OCI-LY1 (cell line): ENCODE measurements around the gene PIH1D1.

Source experiments
- H2AFZ ChIP-seq: fragments of 200-600 bp; sonication (generic), shearing (Covaris generic); 2 replicates; pipeline ENCODE4 v1.6.0; 2014; ENCODE audit warnings: antibody characterized with exemption, mild to moderate bottlenecking, low read length
- H3F3A ChIP-seq: fragments of 200-600 bp; sonication (generic), shearing (Covaris generic); 2 replicates; pipeline ENCODE4 v1.6.0; 2014; ENCODE audit warnings: mild to moderate bottlenecking, antibody characterized with exemption, low read length, moderate library complexity; ENCODE audit not compliant: insufficient read depth
- H3K27ac ChIP-seq: fragments of 200-600 bp; sonication (generic); 2 replicates; pipeline ENCODE4 v1.5.1; 2014; ENCODE audit warnings: low read length, mixed run types, mild to moderate bottlenecking, low read depth; ENCODE audit not compliant: poor library complexity, severe bottlenecking
- H3K27me3 ChIP-seq: fragments of 200-600 bp; sonication (generic); 2 replicates; pipeline ENCODE4 v1.6.0; 2014; ENCODE audit warnings: antibody characterized with exemption, mild to moderate bottlenecking, low read length, moderate library complexity; ENCODE audit not compliant: insufficient read depth
- H3K36me3 ChIP-seq: fragments of 200-600 bp; sonication (generic); 2 replicates; pipeline ENCODE4 v1.6.1; 2014; ENCODE audit warnings: mild to moderate bottlenecking, antibody characterized with exemption, low read length, moderate library complexity, mixed read lengths; ENCODE audit not compliant: insufficient read depth
- H3K4me1 ChIP-seq: fragments of 200-600 bp; sonication (generic); 2 replicates; pipeline ENCODE4 v1.5.1; 2014; ENCODE audit warnings: mild to moderate bottlenecking, low read length, moderate library complexity; ENCODE audit not compliant: insufficient read depth, severe bottlenecking
- H3K4me2 ChIP-seq: fragments of 200-600 bp; sonication (generic), shearing (Covaris generic); 2 replicates; pipeline ENCODE4 v1.6.1; 2014; ENCODE audit warnings: low read length
- H3K4me3 ChIP-seq: fragments of 200-600 bp; sonication (generic); 2 replicates; pipeline ENCODE4 v1.5.1; 2014; ENCODE audit warnings: low read length, low read depth, mild to moderate bottlenecking, mixed read lengths; ENCODE audit not compliant: poor library complexity, severe bottlenecking
- H3K79me2 ChIP-seq: fragments of 200-600 bp; shearing (Covaris generic); 2 replicates; pipeline ENCODE4 v1.6.1; 2016; ENCODE audit warnings: mixed run types, low read length, mixed read lengths; ENCODE audit not compliant: insufficient read depth
- H3K9ac ChIP-seq: fragments of 200-600 bp; sonication (generic), shearing (Covaris generic); 2 replicates; pipeline ENCODE4 v1.6.1; 2014; ENCODE audit warnings: mild to moderate bottlenecking, low read length, mixed read lengths
- H3K9me2 ChIP-seq: fragments of 200-600 bp; sonication (generic), shearing (Covaris generic); 2 replicates; pipeline ENCODE4 v1.6.1; 2014; ENCODE audit warnings: low read depth, mild to moderate bottlenecking, low read length, mixed read lengths
- H3K9me3 ChIP-seq: fragments of 200-600 bp; shearing (Covaris generic); 2 replicates; pipeline ENCODE4 v1.6.1; 2014; ENCODE audit warnings: low read length, mixed read lengths
- H4K20me1 ChIP-seq: fragments of 200-600 bp; sonication (generic), shearing (Covaris generic); 2 replicates; pipeline ENCODE4 v1.6.0; 2016; ENCODE audit warnings: mild to moderate bottlenecking, low read length; ENCODE audit not compliant: insufficient read depth
- EZH2 ChIP-seq: fragments of 200-600 bp; sonication (generic), shearing (Covaris generic); IDR thresholded peaks from 2 replicates; pipeline ENCODE4 v1.8.0; 2017; ENCODE audit warnings: borderline replicate concordance, mixed run types, mild to moderate bottlenecking, antibody characterized with exemption, low read length, moderate library complexity, mixed read lengths
- TF ChIP-seq, protein P1 (sequence below): fragments of 200-600 bp; sonication (generic), shearing (Covaris generic); IDR thresholded peaks from 2 replicates; pipeline ENCODE4 v1.5.1; 2017; ENCODE audit warnings: mild to moderate bottlenecking, antibody characterized with exemption, low read length, moderate library complexity, mixed read lengths

Gene PIH1D1

DNA sequence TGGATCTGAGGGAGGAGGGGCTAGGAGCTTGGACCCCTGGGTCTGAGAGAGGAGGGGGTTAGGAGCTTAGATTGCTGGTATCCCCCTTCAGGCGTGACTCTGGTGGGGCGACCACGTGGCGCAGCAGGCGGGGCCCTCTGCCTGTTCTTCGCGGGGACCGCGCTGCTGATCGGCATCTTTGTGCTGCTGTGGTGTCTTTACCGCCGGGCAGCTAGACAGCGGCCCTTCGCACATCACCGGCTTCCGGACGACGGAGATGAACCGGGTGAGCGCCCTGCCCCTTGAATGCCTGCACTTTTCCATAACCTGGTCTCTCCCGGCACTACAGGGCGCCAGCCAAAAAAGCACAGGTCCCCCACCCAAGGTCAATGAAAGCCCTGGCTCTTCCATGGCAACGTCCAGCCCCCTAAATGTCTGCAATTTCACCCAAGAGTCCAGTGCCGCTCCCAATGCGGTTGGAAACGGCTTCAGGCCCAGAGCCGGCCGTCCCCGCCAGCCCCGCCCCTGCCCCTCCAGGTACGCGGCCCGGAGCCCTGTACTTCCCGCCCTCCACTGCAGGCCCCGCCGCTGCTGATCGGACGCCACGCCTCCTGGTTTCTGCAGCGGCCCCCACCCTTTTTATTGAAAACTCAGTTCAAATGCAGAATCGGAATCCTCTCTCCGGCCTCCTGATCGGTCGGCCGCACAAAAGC lies 23.6 kb downstream of the PIH1D1 start:
- Histone ChIP-seq H3K9me2 (no peaks in the 10 kb centered on the region), H3K36me3 (no peaks in the 10 kb centered on the region), H2AFZ (no peak overlapping the region), H3K9ac (no peak overlapping the region; the same call in 1 of the 2 replicates), H3K4me1 (peaks cover 9% of the 10 kb centered on the region), H3K4me3 (no peak overlapping the region), H3K9me3 (no peaks in the 10 kb centered on the region), H3K27ac (no peak overlapping the region), H3K4me2 (peak overlapping the region; percentile 49; the same call in 1 of the 2 replicates), H4K20me1 (no peaks in the 10 kb centered on the region), H3F3A (no peaks in the 10 kb centered on the region; the same call in 1 of the 2 replicates), H3K27me3 (peaks cover 18% of the 10 kb centered on the region; the same call in 1 of the 2 replicates), H3K79me2 (no peaks in the 10 kb centered on the region)
- TF ChIP-seq, protein P1, sequence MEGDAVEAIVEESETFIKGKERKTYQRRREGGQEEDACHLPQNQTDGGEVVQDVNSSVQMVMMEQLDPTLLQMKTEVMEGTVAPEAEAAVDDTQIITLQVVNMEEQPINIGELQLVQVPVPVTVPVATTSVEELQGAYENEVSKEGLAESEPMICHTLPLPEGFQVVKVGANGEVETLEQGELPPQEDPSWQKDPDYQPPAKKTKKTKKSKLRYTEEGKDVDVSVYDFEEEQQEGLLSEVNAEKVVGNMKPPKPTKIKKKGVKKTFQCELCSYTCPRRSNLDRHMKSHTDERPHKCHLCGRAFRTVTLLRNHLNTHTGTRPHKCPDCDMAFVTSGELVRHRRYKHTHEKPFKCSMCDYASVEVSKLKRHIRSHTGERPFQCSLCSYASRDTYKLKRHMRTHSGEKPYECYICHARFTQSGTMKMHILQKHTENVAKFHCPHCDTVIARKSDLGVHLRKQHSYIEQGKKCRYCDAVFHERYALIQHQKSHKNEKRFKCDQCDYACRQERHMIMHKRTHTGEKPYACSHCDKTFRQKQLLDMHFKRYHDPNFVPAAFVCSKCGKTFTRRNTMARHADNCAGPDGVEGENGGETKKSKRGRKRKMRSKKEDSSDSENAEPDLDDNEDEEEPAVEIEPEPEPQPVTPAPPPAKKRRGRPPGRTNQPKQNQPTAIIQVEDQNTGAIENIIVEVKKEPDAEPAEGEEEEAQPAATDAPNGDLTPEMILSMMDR: no peak
- no peak for TF ChIP-seq EZH2

DNA sequence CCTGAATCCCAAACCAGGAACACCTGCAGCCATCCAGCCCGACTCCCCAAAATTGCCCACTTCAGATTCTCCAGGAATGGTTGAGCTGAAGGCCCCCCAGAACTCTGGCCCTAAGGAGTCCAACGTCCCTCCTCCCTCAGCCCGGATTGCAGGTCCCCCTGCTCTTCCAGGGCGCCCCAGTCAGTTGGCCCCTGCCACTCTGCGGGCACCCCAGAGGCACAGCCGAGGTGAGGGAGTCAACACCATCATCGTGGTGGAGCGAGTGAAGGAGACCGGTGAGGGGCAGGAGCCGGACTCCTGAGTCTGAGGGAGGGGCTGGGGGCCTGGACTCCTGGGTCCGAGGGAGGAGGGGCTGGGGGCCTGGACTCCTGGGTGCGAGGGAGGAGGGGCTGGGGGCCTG lies 24.3 kb downstream of the PIH1D1 start:
- no peaks in the 10 kb centered on the region for H3K9me3 ChIP-seq
- H3K27me3 ChIP-seq: peaks cover 18% of the 10 kb centered on the region; the same call in 1 of the 2 replicates
- H3K9ac ChIP-seq: no peak overlapping the region
- H2AFZ ChIP-seq: no peak overlapping the region
- H3K36me3 ChIP-seq: no peaks in the 10 kb centered on the region
- no peak overlapping the region for H3K4me3 ChIP-seq
- H4K20me1 ChIP-seq: no peaks in the 10 kb centered on the region
- H3K4me2 ChIP-seq: no peak overlapping the region; the same call in 1 of the 2 replicates
- TF ChIP-seq, protein P1: no peak
- no peak for TF ChIP-seq EZH2
- H3K79me2 ChIP-seq: no peaks in the 10 kb centered on the region
- peaks cover 12% of the 10 kb centered on the region for H3K4me1 ChIP-seq
- no peak overlapping the region for H3K27ac ChIP-seq
- H3K9me2 ChIP-seq: no peaks in the 10 kb centered on the region
- H3F3A ChIP-seq: no peaks in the 10 kb centered on the region; the same call in 1 of the 2 replicates

DNA sequence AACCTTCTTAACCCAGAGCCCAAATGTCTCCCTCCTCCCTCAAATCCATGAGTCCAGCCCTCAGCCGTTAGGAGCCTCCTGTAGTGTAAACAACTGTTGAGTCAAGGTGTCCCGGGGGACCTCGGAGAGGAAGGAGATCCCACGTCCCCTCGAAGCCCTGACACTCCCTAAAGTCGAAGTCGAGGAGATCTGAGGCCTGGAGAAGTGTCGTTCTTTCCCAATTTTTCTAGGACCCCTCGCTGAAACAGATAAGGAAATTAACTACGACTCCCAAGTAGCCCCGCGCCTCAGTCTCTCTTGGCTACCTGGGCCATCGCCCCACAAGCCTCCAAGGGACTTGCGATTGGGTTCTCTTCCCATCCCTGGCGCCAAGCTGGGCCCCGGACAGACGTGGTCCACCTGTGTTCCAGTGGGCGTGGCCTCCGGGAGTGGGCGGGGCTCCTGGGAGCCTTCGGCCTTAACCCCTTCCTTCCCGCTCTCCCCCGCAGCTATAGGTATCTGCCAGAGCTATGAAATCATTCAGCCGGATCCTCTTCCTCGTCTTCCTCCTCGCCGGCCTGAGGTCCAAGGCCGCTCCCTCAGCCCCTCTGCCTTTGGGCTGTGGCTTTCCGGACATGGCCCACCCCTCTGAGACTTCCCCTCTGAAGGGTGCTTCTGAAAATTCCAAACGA lies 25.6 kb downstream of the PIH1D1 start:
- peaks cover 13% of the 10 kb centered on the region for H3K4me1 ChIP-seq

More for the DNA sequence above, 25.6 kb downstream of the PIH1D1 start:
- no peaks in the 10 kb centered on the region for H4K20me1 ChIP-seq
- no peak overlapping the region for H3K4me2 ChIP-seq
- no peaks in the 10 kb centered on the region for H3K9me3 ChIP-seq
- H3K27ac ChIP-seq: no peak overlapping the region
- H3K9me2 ChIP-seq: no peaks in the 10 kb centered on the region
- no peak overlapping the region for H3K4me3 ChIP-seq
- H3F3A ChIP-seq: no peaks in the 10 kb centered on the region; the same call in 1 of the 2 replicates
- H3K27me3 ChIP-seq: peaks cover 21% of the 10 kb centered on the region
- no peak for TF ChIP-seq EZH2
- TF ChIP-seq, protein P1: no peak
- H3K36me3 ChIP-seq: no peaks in the 10 kb centered on the region
- H3K9ac ChIP-seq: no peak overlapping the region
- no peaks in the 10 kb centered on the region for H3K79me2 ChIP-seq
- no peak overlapping the region for H2AFZ ChIP-seq
